Fibroblast of skin of back (primary cell): ENCODE measurements around the gene RBM24. TPM values are rescaled to one million over a fixed set of nuclear protein-coding genes. Genes with fewer than 3 reads are reported as not detected.

ENCODE experiments used
- DNase-seq: peaks from one replicate; pipeline ENCODE4 v3.0.0-alpha.2; 2013
- polyA plus RNA-seq, 2 experiments: library from polyadenylated mRNA; unstranded; fragments of 120-200 nt; gene quantifications; one replicate each; pipeline ENCODE4 v1.2.1, GENCODE V29; 2013; ENCODE audit not compliant: insufficient read length in 2 of 2

Gene RBM24
- 9.9 TPM for polyA plus RNA-seq (2013, experiment 1 of 2; ENCODE audit: insufficient read length)
- 13.6 TPM for polyA plus RNA-seq (2013, experiment 2 of 2; ENCODE audit: insufficient read length)

- DNase-seq = peak; percentile 86
Observed at GRCh38 chr6:17281100-17281496, at the start of gene RBM24. Gene RBM24 (plus strand): TSS chr6:17281361. CDS start chr6:17281582, 221 bp downstream.

GRCh38 chr6:17233531-17233930 lies 47.6 kb upstream of the RBM24 start:
- DNase-seq = peak; percentile 20

- no peak for DNase-seq
Observed at GRCh38 chr6:17237246-17237645, 43.9 kb upstream of the RBM24 start.

- DNase-seq = no peak
Observed at GRCh38 chr6:17239260-17239659, 41.9 kb upstream of the RBM24 start.

GRCh38 chr6:17240803-17241500 lies 40.2 kb upstream of the RBM24 start:
- no peak for DNase-seq

- no peak for DNase-seq
Observed at GRCh38 chr6:17242087-17242486, 39.1 kb upstream of the RBM24 start.

GRCh38 chr6:17250237-17250636 lies 30.9 kb upstream of the RBM24 start:
- no peak for DNase-seq

GRCh38 chr6:17251953-17252352 lies 29.2 kb upstream of the RBM24 start:
- no peak for DNase-seq

GRCh38 chr6:17258749-17259148 lies 22.4 kb upstream of the RBM24 start:
- DNase-seq = no peak

- no peak for DNase-seq
Observed at GRCh38 chr6:17265570-17265969, 15.6 kb upstream of the RBM24 start.

GRCh38 chr6:17267566-17267965 lies 13.6 kb upstream of the RBM24 start:
- peak; percentile 51 for DNase-seq

GRCh38 chr6:17268114-17268513 lies 13.0 kb upstream of the RBM24 start:
- peak; percentile 20 for DNase-seq

- DNase-seq = peak; percentile 89
Observed at GRCh38 chr6:17269840-17270239, 11.3 kb upstream of the RBM24 start.

GRCh38 chr6:17271628-17272027 lies 9.5 kb upstream of the RBM24 start:
- no peak for DNase-seq

- no peak for DNase-seq
Observed at GRCh38 chr6:17276766-17277165, 4.4 kb upstream of the RBM24 start.

- no peak for DNase-seq
Observed at GRCh38 chr6:17277256-17277655, 3.9 kb upstream of the RBM24 start.

- DNase-seq = peak; percentile 89
Observed at GRCh38 chr6:17278289-17279063, 2.7 kb upstream of the RBM24 start.

- no peak for DNase-seq
Observed at GRCh38 chr6:17280138-17280537, 1.0 kb upstream of the RBM24 start.

GRCh38 chr6:17280552-17281090 lies 540 bp upstream of the RBM24 start:
- peak; percentile 55 for DNase-seq

GRCh38 chr6:17281497-17282481 lies 628 bp downstream of the RBM24 start:
- DNase-seq = peak; percentile 48

- DNase-seq = no peak
Observed at GRCh38 chr6:17283074-17283473, 1.9 kb downstream of the RBM24 start.

- no peak for DNase-seq
Observed at GRCh38 chr6:17289630-17290061, 8.5 kb downstream of the RBM24 start.
